ENCODE results near the gene FAM13A. TPM values are rescaled to one million over a fixed set of nuclear protein-coding genes. Genes with fewer than 3 reads are reported as not detected.

Gene FAM13A
- total and polyA plus RNA-seq, 9 of the 15 experiments (the other 6 are each of a cell fraction or from before 2014, with no cell fraction given), result 11.3 to 23.3 (median 14.7) TPM

- intact Hi-C loops (cut with micrococcal nuclease) (no loop called here), in situ Hi-C loops (cut with MboI) (no loop called here)
- FAIRE-seq (no peak), DNase-seq (ENCODE audit: extremely low read depth in 1 of 4, low spot score in 3 of 4) (no peak), ATAC-seq (no peak)
- no peak overlapping the region for H3K9ac ChIP-seq (ENCODE audit: insufficient read depth in 1 of 2, low read depth in 2 of 2, low read length in 2 of 2)
- no peaks in the 10 kb centered on the region for H3K9me3 ChIP-seq (replicated peaks; ENCODE audit: control insufficient read depth, insufficient read depth, low read depth, low read length)
- CTCF ChIA-PET (ENCODE audit: low intra/inter-chr PET ratio), result no interaction called here
- POLR2A ChIA-PET, result no interaction called here
- no peaks in the 10 kb centered on the region for H3K27me3 ChIP-seq (ENCODE audit: control insufficient read depth in 2 of 2, insufficient read depth in 2 of 2, low read length in 2 of 2)
- H3K79me2 ChIP-seq (ENCODE audit: control insufficient read depth, insufficient read depth, low read length), result no peaks in the 10 kb centered on the region
- H3K4me1 ChIP-seq (replicated peaks in 1 of 2; ENCODE audit: control insufficient read depth in 2 of 2, insufficient read depth in 2 of 2, low read length in 2 of 2), result no peaks in the 10 kb centered on the region
- H3K4me3 ChIP-seq, result no peak overlapping the region
- H3K27ac ChIP-seq (ENCODE audit: extremely low read depth, low read depth, low read length), result no peak overlapping the region
- no peak overlapping the region for H3K4me2 ChIP-seq (ENCODE audit: insufficient read depth, low read length)
- H3K9me1 ChIP-seq (ENCODE audit: control insufficient read depth, insufficient read depth, low read length), result no peaks in the 10 kb centered on the region
- 91% methylated on average over 3 of the region's 3 CpGs for WGBS (ENCODE audit: insufficient coverage, low coverage, missing lambda C conversion rate)
- peaks cover 38% of the 10 kb centered on the region; the same call in 2 of the 3 replicates for H3K36me3 ChIP-seq (ENCODE audit: control insufficient read depth, insufficient read depth, low read length)
- H2AFZ ChIP-seq (ENCODE audit: low read depth, low read length), result no peak overlapping the region
- H4K20me1 ChIP-seq (replicated peaks; ENCODE audit: control insufficient read depth, insufficient read depth, low read length), result no peaks in the 10 kb centered on the region
- no TSS peak for BruUV-seq (replicated peaks)
- no peak for TF ChIP-seq FOSL1 (tag; conservative IDR thresholded peaks at IDR 0.05)
- no peak for TF ChIP-seq DIDO1 (tag; IDR thresholded peaks at IDR 0.05; ENCODE audit: low read depth)
- no peak for TF ChIP-seq NFYB (IDR thresholded peaks at IDR 0.05; ENCODE audit: extremely low read depth, insufficient read length)
- no peak for TF ChIP-seq KLF1 (tag; IDR thresholded peaks at IDR 0.05)
- no peak for TF ChIP-seq ETV5 (CRISPR knock-in tag; IDR thresholded peaks at IDR 0.05; ENCODE audit: low read depth)
- no peak for TF ChIP-seq FOXM1 (IDR thresholded peaks at IDR 0.05; ENCODE audit: low read depth)
- TF ChIP-seq FOXM1 (CRISPR knock-in tag; IDR thresholded peaks at IDR 0.05; ENCODE audit: low read depth), result no peak
- TF ChIP-seq FIP1L1 (IDR thresholded peaks at IDR 0.05; ENCODE audit: low read depth, low read length, poor library complexity, severe bottlenecking), result no peak
- TF ChIP-seq, protein P1, sequence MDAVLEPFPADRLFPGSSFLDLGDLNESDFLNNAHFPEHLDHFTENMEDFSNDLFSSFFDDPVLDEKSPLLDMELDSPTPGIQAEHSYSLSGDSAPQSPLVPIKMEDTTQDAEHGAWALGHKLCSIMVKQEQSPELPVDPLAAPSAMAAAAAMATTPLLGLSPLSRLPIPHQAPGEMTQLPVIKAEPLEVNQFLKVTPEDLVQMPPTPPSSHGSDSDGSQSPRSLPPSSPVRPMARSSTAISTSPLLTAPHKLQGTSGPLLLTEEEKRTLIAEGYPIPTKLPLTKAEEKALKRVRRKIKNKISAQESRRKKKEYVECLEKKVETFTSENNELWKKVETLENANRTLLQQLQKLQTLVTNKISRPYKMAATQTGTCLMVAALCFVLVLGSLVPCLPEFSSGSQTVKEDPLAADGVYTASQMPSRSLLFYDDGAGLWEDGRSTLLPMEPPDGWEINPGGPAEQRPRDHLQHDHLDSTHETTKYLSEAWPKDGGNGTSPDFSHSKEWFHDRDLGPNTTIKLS (IDR thresholded peaks at IDR 0.05; ENCODE audit: borderline replicate concordance, low read depth), result no peak
- TF ChIP-seq MBD1 (CRISPR knock-in tag; IDR thresholded peaks at IDR 0.05), result no peak
- no peak for TF ChIP-seq SREBF1 (IDR thresholded peaks at IDR 0.05; ENCODE audit: borderline replicate concordance, low read depth, low read length)
- TF ChIP-seq STAT5B (CRISPR knock-in tag; IDR thresholded peaks at IDR 0.05), result no peak
- no peak for TF ChIP-seq TBL1XR1 (IDR thresholded peaks at IDR 0.05; ENCODE audit: low read length in 2 of 2)
- TF ChIP-seq HMG20B (CRISPR knock-in tag; IDR thresholded peaks at IDR 0.05), result no peak
- TF ChIP-seq, protein P2, sequence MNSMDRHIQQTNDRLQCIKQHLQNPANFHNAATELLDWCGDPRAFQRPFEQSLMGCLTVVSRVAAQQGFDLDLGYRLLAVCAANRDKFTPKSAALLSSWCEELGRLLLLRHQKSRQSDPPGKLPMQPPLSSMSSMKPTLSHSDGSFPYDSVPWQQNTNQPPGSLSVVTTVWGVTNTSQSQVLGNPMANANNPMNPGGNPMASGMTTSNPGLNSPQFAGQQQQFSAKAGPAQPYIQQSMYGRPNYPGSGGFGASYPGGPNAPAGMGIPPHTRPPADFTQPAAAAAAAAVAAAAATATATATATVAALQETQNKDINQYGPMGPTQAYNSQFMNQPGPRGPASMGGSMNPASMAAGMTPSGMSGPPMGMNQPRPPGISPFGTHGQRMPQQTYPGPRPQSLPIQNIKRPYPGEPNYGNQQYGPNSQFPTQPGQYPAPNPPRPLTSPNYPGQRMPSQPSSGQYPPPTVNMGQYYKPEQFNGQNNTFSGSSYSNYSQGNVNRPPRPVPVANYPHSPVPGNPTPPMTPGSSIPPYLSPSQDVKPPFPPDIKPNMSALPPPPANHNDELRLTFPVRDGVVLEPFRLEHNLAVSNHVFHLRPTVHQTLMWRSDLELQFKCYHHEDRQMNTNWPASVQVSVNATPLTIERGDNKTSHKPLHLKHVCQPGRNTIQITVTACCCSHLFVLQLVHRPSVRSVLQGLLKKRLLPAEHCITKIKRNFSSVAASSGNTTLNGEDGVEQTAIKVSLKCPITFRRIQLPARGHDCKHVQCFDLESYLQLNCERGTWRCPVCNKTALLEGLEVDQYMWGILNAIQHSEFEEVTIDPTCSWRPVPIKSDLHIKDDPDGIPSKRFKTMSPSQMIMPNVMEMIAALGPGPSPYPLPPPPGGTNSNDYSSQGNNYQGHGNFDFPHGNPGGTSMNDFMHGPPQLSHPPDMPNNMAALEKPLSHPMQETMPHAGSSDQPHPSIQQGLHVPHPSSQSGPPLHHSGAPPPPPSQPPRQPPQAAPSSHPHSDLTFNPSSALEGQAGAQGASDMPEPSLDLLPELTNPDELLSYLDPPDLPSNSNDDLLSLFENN (IDR thresholded peaks at IDR 0.05; ENCODE audit: low read depth in 2 of 2, low read length in 2 of 2), result no peak
- TF ChIP-seq, protein P3, sequence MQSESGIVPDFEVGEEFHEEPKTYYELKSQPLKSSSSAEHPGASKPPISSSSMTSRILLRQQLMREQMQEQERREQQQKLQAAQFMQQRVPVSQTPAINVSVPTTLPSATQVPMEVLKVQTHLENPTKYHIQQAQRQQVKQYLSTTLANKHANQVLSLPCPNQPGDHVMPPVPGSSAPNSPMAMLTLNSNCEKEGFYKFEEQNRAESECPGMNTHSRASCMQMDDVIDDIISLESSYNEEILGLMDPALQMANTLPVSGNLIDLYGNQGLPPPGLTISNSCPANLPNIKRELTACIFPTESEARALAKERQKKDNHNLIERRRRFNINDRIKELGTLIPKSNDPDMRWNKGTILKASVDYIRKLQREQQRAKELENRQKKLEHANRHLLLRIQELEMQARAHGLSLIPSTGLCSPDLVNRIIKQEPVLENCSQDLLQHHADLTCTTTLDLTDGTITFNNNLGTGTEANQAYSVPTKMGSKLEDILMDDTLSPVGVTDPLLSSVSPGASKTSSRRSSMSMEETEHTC (IDR thresholded peaks at IDR 0.05), result no peak
Measured at GRCh38 chr4:88743696-88744095, 313.3 kb downstream of the FAM13A start.

All from K562 (cell line).